Keratinocyte (primary cell): ENCODE results near the gene ENDOU. TPM values are rescaled to one million over a fixed set of nuclear protein-coding genes. Genes with fewer than 3 reads are reported as not detected.

Experiments used
- DNase-seq: peaks from one replicate; pipeline ENCODE4 v3.0.0-alpha.2; 2011; ENCODE audit warnings: low read depth, missing footprints, low spot score
- FAIRE-seq: peaks from 2 replicates; lab custom pipeline; 2011; peaks lifted over from hg19 to GRCh38; lab: Jason Lieb, UNC
- H2AFZ ChIP-seq: 2 replicates; pipeline ENCODE4 v1.6.0; 2012; ENCODE audit warnings: low read length, control low read depth, inconsistent platforms; ENCODE audit not compliant: control insufficient read depth
- H3K27ac ChIP-seq: 2 replicates; pipeline ENCODE4 v1.5.1; 2011; ENCODE audit warnings: low read length; ENCODE audit not compliant: control insufficient read depth, insufficient read depth
- H3K27me3 ChIP-seq: 3 replicates; pipeline ENCODE4 v1.6.0; 2011; ENCODE audit warnings: low read length; ENCODE audit not compliant: control insufficient read depth, insufficient read depth; ENCODE audit errors: extremely low read depth
- H3K36me3 ChIP-seq, 2 experiments: 2 replicates in 1 of 2; 3 replicates in 1 of 2; pipeline ENCODE4 v1.5.1; 2011; ENCODE audit warnings: low read length in 2 of 2, mild to moderate bottlenecking in 1 of 2; ENCODE audit not compliant: control insufficient read depth in 2 of 2, insufficient read depth in 2 of 2; ENCODE audit errors: extremely low read depth in 1 of 2
- H3K4me1 ChIP-seq: 3 replicates; pipeline ENCODE4 v1.5.1; 2011; ENCODE audit warnings: low read length; ENCODE audit not compliant: control insufficient read depth, insufficient read depth; ENCODE audit errors: extremely low read depth
- H3K4me2 ChIP-seq: 3 replicates; pipeline ENCODE4 v1.6.0; 2011; ENCODE audit warnings: low read depth, low read length; ENCODE audit not compliant: control insufficient read depth, insufficient read depth; ENCODE audit errors: extremely low read depth
- H3K4me3 ChIP-seq, 3 experiments: fragments of 200-600 bp in 1 of 3; sonication (generic) in 1 of 3; 2 replicates in 2 of 3; 3 replicates in 1 of 3; pipeline ENCODE4 v1.5.1; 2011 to 2016; ENCODE audit warnings: low read length in 3 of 3, mild to moderate bottlenecking in 3 of 3, control low read depth in 2 of 3, inconsistent platforms in 1 of 3, low read depth in 1 of 3, mixed read lengths in 1 of 3, mixed run types in 1 of 3, moderate library complexity in 1 of 3; ENCODE audit not compliant: control insufficient read depth in 2 of 3, insufficient read depth in 2 of 3; ENCODE audit errors: extremely low read depth in 1 of 3
- H3K79me2 ChIP-seq: 2 replicates; pipeline ENCODE4 v1.6.0; 2012; ENCODE audit warnings: low read length; ENCODE audit not compliant: control insufficient read depth, insufficient read depth
- H3K9ac ChIP-seq: 3 replicates; pipeline ENCODE4 v1.6.0; 2011; ENCODE audit warnings: low read length; ENCODE audit not compliant: control insufficient read depth, insufficient read depth; ENCODE audit errors: extremely low read depth
- H3K9me1 ChIP-seq: 3 replicates; pipeline ENCODE4 v1.6.0; 2011; ENCODE audit warnings: low read length; ENCODE audit not compliant: control insufficient read depth, insufficient read depth; ENCODE audit errors: extremely low read depth
- H3K9me3 ChIP-seq: 2 replicates; pipeline ENCODE4 v1.5.1; 2012; ENCODE audit warnings: low read depth, low read length; ENCODE audit not compliant: control insufficient read depth
- H4K20me1 ChIP-seq: 3 replicates; pipeline ENCODE4 v1.6.0; 2011; ENCODE audit warnings: low read length; ENCODE audit not compliant: control insufficient read depth, insufficient read depth; ENCODE audit errors: extremely low read depth
- EZH2 ChIP-seq: IDR thresholded peaks from one replicate; pipeline ENCODE4 v1.6.1; 2012; ENCODE audit warnings: inconsistent platforms, mild to moderate bottlenecking, low read length, moderate library complexity
- dilution Hi-C: fragments of 300-500 bp; cut with MboI; formaldehyde crosslinking; loops from one replicate; pipeline ENCODE4 v1.7.0; 2020; ENCODE audit warnings: low sequenced_read_pairs; ENCODE audit not compliant: extremely low pct_ligation_motif_present
- polyA plus RNA-seq, 5 experiments: library from polyadenylated mRNA; depleted of rRNA in 3 of 5; stranded (reverse) in 3 of 5; stranded (forward) in 1 of 5; unstranded in 1 of 5; fragments of >200 nt; gene quantifications; 1 replicate in 1 of 5; 2 replicates in 3 of 5; 3 replicates in 1 of 5; pipeline versions ENCODE4 v1.2.1 to v1.2.3, GENCODE V29; 2011 to 2012; ENCODE audit warnings: missing spikeins in 2 of 5, low read depth in 1 of 5, low replicate concordance in 1 of 5
- TF ChIP-seq, protein P1 (sequence below), 3 experiments: IDR thresholded peaks in 1 of 3; conservative IDR thresholded peaks in 1 of 3; optimal IDR thresholded peaks in 1 of 3; 2 replicates in 2 of 3; 3 replicates in 1 of 3; pipeline versions ENCODE3 to v1.5.1; 2011; ENCODE audit warnings: low read length in 3 of 3, mild to moderate bottlenecking in 3 of 3, moderate library complexity in 2 of 3, control low read depth in 1 of 3, inconsistent platforms in 1 of 3; ENCODE audit not compliant: insufficient read depth in 2 of 3; ENCODE audit errors: extremely low read depth in 1 of 3

The ENDOU gene
- polyA plus RNA-seq, 1 donor (not counting 4 experiments of a cell fraction or from before 2014, with no cell fraction given), result 0.33 TPM

DNA sequence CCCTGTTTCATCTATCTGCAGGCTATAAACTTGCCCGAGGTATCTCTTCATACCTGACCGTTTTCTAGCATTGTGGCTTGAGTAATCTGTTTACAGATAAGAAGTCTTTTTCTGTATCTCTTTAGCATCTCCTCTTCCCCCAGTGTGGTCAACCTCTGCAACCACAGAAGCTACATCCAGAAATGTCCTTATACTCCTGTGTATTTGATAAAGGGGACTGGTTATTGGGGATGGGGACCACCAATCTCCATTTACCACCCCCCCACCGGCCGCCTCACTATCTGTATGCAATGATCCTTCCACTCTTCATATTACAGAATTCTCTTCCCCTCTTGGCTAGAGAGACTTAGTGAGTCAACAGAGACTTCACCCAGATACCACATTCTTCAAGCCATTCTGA is 16.1 kb downstream of the ENDOU start:
- Histone ChIP-seq H3K4me3 (no peak overlapping the region), H3K9me1 (no peaks in the 10 kb centered on the region), H3K36me3 (no peaks in the 10 kb centered on the region), H4K20me1 (no peaks in the 10 kb centered on the region), H3K9me3 (no peaks in the 10 kb centered on the region), H3K9ac (no peak overlapping the region), H3K27me3 (no peaks in the 10 kb centered on the region), H3K79me2 (peaks cover 11% of the 10 kb centered on the region), H3K4me1 (peaks cover 11% of the 10 kb centered on the region), H3K27ac (no peak overlapping the region), H2AFZ (no peak overlapping the region), H3K4me2 (no peak overlapping the region)
- dilution Hi-C loops, result no loop called here
- no peak for TF ChIP-seq EZH2
- TF ChIP-seq, protein P1, sequence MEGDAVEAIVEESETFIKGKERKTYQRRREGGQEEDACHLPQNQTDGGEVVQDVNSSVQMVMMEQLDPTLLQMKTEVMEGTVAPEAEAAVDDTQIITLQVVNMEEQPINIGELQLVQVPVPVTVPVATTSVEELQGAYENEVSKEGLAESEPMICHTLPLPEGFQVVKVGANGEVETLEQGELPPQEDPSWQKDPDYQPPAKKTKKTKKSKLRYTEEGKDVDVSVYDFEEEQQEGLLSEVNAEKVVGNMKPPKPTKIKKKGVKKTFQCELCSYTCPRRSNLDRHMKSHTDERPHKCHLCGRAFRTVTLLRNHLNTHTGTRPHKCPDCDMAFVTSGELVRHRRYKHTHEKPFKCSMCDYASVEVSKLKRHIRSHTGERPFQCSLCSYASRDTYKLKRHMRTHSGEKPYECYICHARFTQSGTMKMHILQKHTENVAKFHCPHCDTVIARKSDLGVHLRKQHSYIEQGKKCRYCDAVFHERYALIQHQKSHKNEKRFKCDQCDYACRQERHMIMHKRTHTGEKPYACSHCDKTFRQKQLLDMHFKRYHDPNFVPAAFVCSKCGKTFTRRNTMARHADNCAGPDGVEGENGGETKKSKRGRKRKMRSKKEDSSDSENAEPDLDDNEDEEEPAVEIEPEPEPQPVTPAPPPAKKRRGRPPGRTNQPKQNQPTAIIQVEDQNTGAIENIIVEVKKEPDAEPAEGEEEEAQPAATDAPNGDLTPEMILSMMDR (optimal IDR thresholded peaks at IDR 0.05 in 1 of 3, IDR thresholded peaks at IDR 0.05 in 1 of 3, conservative IDR thresholded peaks at IDR 0.05 in 1 of 3; ENCODE audit: extremely low read depth in 1 of 3, insufficient read depth in 2 of 3, low read length in 3 of 3), result no peak
- no peak for DNase-seq
- no peak for FAIRE-seq

DNA sequence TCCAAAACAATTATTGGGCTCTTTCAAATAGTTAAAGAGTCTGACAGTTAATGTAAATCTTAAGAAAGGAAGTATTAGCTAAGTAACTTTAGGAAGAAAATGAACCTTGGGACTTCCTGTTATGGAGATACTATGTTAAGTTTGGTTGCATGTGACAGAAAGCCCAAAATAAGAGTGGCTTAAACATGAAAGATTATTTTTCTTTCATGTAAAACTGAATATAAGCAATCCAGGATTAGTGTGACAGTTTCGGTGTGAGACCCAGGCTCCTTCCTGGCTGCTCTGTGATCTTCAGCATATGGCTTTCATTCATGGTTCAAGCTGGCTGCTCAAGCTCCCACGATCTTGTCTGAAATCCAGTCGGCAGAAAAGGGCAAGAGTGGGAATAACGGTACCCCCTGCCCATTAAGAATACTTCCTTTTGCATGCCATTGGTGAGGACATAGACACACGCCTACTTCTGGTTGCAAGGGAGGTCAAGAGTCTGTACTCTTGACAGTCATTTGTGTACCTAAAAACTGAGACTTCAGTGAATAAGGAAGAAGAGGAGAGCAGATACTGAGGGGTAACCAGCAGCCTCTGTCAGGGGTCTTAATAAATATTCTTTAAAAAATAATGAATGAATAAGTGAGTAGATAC is 17.3 kb downstream of the ENDOU start:
- Histone ChIP-seq H3K27me3 (no peaks in the 10 kb centered on the region), H3K4me3 (no peak overlapping the region), H3K36me3 (no peaks in the 10 kb centered on the region), H3K79me2 (peaks cover 22% of the 10 kb centered on the region), H3K9me3 (no peaks in the 10 kb centered on the region), H3K4me1 (peaks cover 11% of the 10 kb centered on the region), H3K9ac (no peak overlapping the region), H3K9me1 (no peaks in the 10 kb centered on the region), H2AFZ (no peak overlapping the region), H4K20me1 (no peaks in the 10 kb centered on the region), H3K4me2 (no peak overlapping the region), H3K27ac (no peak overlapping the region)
- FAIRE-seq (no peak), DNase-seq (no peak)
- TF ChIP-seq EZH2, result no peak
- TF ChIP-seq, protein P1 (optimal IDR thresholded peaks at IDR 0.05 in 1 of 3, IDR thresholded peaks at IDR 0.05 in 1 of 3, conservative IDR thresholded peaks at IDR 0.05 in 1 of 3; ENCODE audit: extremely low read depth in 1 of 3, insufficient read depth in 2 of 3, low read length in 3 of 3), result no peak
- dilution Hi-C loops, result no loop called here
